CD14-positive monocyte (primary cell): ENCODE data around the gene AVPR2. TPM values are rescaled to one million over a fixed set of nuclear protein-coding genes. Genes with fewer than 3 reads are reported as not detected.

ENCODE experiments used
- DNase-seq, 3 donors: peaks; one replicate each; pipeline ENCODE4 v3.0.0-alpha.2; 2011 to 2022
- H2AFZ ChIP-seq: 2 replicates; pipeline ENCODE4 v1.6.0; 2012; ENCODE audit warnings: mild to moderate bottlenecking, low read depth, low read length, inconsistent platforms; ENCODE audit not compliant: insufficient read depth, poor library complexity, severe bottlenecking
- H3K27ac ChIP-seq, 2 donors: 1 replicate in 1 of 2; 2 replicates in 1 of 2; pipeline ENCODE4 v1.5.1; 2012 to 2013; ENCODE audit warnings: low read length in 2 of 2, control low read depth in 1 of 2, inconsistent platforms in 1 of 2, low read depth in 1 of 2, mild to moderate bottlenecking in 1 of 2
- H3K27me3 ChIP-seq, 2 donors: one replicate each; pipeline versions ENCODE4 v1.6.0 to v1.6.1; 2011 to 2013; ENCODE audit warnings: low read length in 2 of 2; ENCODE audit not compliant: control insufficient read depth in 2 of 2, insufficient read depth in 2 of 2
- H3K36me3 ChIP-seq, 2 donors: replicated peaks in 1 of 2; 1 replicate in 1 of 2; 2 replicates in 1 of 2; pipeline versions ENCODE4 v1.5.1 to v1.6.1; 2012 to 2013; ENCODE audit warnings: low read length in 2 of 2, control low read depth in 1 of 2, inconsistent platforms in 1 of 2, mild to moderate bottlenecking in 1 of 2; ENCODE audit not compliant: insufficient read depth in 2 of 2, control insufficient read depth in 1 of 2
- H3K4me1 ChIP-seq, 2 donors: 1 replicate in 1 of 2; 2 replicates in 1 of 2; pipeline versions ENCODE4 v1.5.1 to v1.6.1; 2012 to 2013; ENCODE audit warnings: low read length in 2 of 2, control low read depth in 1 of 2, inconsistent platforms in 1 of 2, mild to moderate bottlenecking in 1 of 2, moderate library complexity in 1 of 2; ENCODE audit not compliant: insufficient read depth in 2 of 2, control insufficient read depth in 1 of 2
- H3K4me2 ChIP-seq: replicated peaks from 2 replicates; pipeline ENCODE3; 2012; ENCODE audit warnings: low read length, moderate library complexity, mild to moderate bottlenecking; ENCODE audit not compliant: poor library complexity, severe bottlenecking; ENCODE audit errors: extremely low read depth
- H3K4me3 ChIP-seq, 3 experiments: fragments of 200-600 bp in 1 of 3; sonication (generic) in 1 of 3; replicated peaks in 1 of 3; 1 replicate in 2 of 3; 2 replicates in 1 of 3; pipeline ENCODE4 v1.5.1; 2011 to 2013; ENCODE audit warnings: low read length in 3 of 3, mild to moderate bottlenecking in 3 of 3, control low read depth in 2 of 3, low read depth in 2 of 3, inconsistent platforms in 1 of 3, moderate library complexity in 1 of 3
- H3K79me2 ChIP-seq: 2 replicates; pipeline ENCODE4 v1.6.0; 2012; ENCODE audit warnings: mild to moderate bottlenecking, control low read depth, inconsistent platforms, low read length, moderate library complexity; ENCODE audit not compliant: insufficient read depth
- H3K9ac ChIP-seq: 2 replicates; pipeline ENCODE4 v1.6.0; 2017; ENCODE audit warnings: low read length, mild to moderate bottlenecking; ENCODE audit not compliant: insufficient read depth, poor library complexity, severe bottlenecking
- H3K9me3 ChIP-seq, 2 donors: replicated peaks in 1 of 2; 1 replicate in 1 of 2; 2 replicates in 1 of 2; pipeline versions ENCODE4 v1.5.1 to v1.6.1; 2012 to 2013; ENCODE audit warnings: low read length in 2 of 2, control low read depth in 1 of 2; ENCODE audit not compliant: control insufficient read depth in 1 of 2, insufficient read depth in 1 of 2
- H4K20me1 ChIP-seq: 2 replicates; pipeline ENCODE4 v1.6.0; 2012; ENCODE audit warnings: mild to moderate bottlenecking, low read length, control low read depth, moderate library complexity; ENCODE audit not compliant: insufficient read depth
- H3K27ac Mint-ChIP-seq, 7 donors: one replicate each; pipeline ENCODE4 v1.8.0; 2020; ENCODE audit warnings: mild to moderate bottlenecking in 7 of 7, mixed read lengths in 7 of 7, moderate library complexity in 6 of 7, inconsistent platforms in 2 of 7
- H3K27me3 Mint-ChIP-seq, 3 donors: one replicate each; pipeline ENCODE4 v1.8.0; 2021 to 2022; ENCODE audit warnings: low read depth in 3 of 3, mild to moderate bottlenecking in 3 of 3, mixed read lengths in 3 of 3, moderate library complexity in 3 of 3, inconsistent platforms in 1 of 3
- H3K36me3 Mint-ChIP-seq, 2 donors: one replicate each; pipeline ENCODE4 v1.8.0; 2020; ENCODE audit warnings: mixed read lengths in 2 of 2, inconsistent platforms in 1 of 2, mild to moderate bottlenecking in 1 of 2
- H3K4me1 Mint-ChIP-seq: one replicate; pipeline ENCODE4 v1.8.0; 2020; ENCODE audit warnings: mild to moderate bottlenecking, mixed read lengths
- H3K4me3 Mint-ChIP-seq, 2 donors: one replicate each; pipeline ENCODE4 v1.8.0; 2020; ENCODE audit warnings: mild to moderate bottlenecking in 2 of 2, mixed read lengths in 2 of 2, moderate library complexity in 1 of 2
- H3K9me3 Mint-ChIP-seq, 7 donors: one replicate each; pipeline ENCODE4 v1.8.0; 2020 to 2022; ENCODE audit warnings: mixed read lengths in 7 of 7, mild to moderate bottlenecking in 6 of 7, moderate library complexity in 6 of 7, inconsistent platforms in 2 of 7
- CTCF ChIP-seq: fragments of 200-600 bp; IDR thresholded peaks from one replicate; pipeline ENCODE4 v1.8.0; 2022; ENCODE audit warnings: antibody characterized with exemption, mild to moderate bottlenecking
- WGBS: methylation state at CpG from one replicate; pipeline ENCODE4 v1.1.5; 2013; ENCODE audit warnings: missing lambda C conversion rate; ENCODE audit not compliant: insufficient coverage; 5-methylcytosine and 5-hydroxymethylcytosine counted together
- intact Hi-C, 2 donors: fragments of 100-400 bp; cut with micrococcal nuclease; formaldehyde crosslinking; loops; one replicate each; pipeline versions ENCODE4 v1.15.0 to v1.15.1; 2023
- polyA plus RNA-seq, 3 donors: library from polyadenylated mRNA; depleted of rRNA in 1 of 3; unstranded in 2 of 3; stranded (reverse) in 1 of 3; fragments of 300-500 nt in 2 of 3; fragments of >200 nt in 1 of 3; fragmentation: Illumina TruSeq in 2 of 3; gene quantifications; 1 replicate in 2 of 3; 2 replicates in 1 of 3; pipeline ENCODE4 v1.2.3, GENCODE V29; 2012 to 2021

The AVPR2 gene
- polyA plus RNA-seq, 3 donors = 0.14 to 0.27 TPM; not detected in 1

GRCh38 chrX:153881281-153881680 lies 23.2 kb upstream of the AVPR2 start:
- H2AFZ ChIP-seq = no peak overlapping the region
- no peak overlapping the region for H3K9ac ChIP-seq
- no peak overlapping the region for H3K27ac Mint-ChIP-seq
- H3K4me1 ChIP-seq = peaks cover 5 to 8% of the 10 kb centered on the region in 2 donors
- WGBS = 100% methylated on average over 1 of the region's 7 CpGs
- H3K27me3 Mint-ChIP-seq = peaks cover 46 to 81% (median 71%) of the 10 kb centered on the region in 3 donors
- H3K36me3 Mint-ChIP-seq = no peaks in the 10 kb centered on the region
- H3K27me3 ChIP-seq = peaks cover 22 to 54% of the 10 kb centered on the region in 2 donors
- no peak overlapping the region for H3K27ac ChIP-seq
- H3K4me2 ChIP-seq = no peak overlapping the region
- peaks cover 0 to 9% (median 2%) of the 10 kb centered on the region in 7 donors for H3K9me3 Mint-ChIP-seq
- H3K36me3 ChIP-seq = no peaks in the 10 kb centered on the region
- intact Hi-C loops = no loop called here
- peaks cover 0 to 10% of the 10 kb centered on the region in 2 donors for H3K9me3 ChIP-seq
- H4K20me1 ChIP-seq = peaks cover 3% of the 10 kb centered on the region
- no peak overlapping the region for H3K4me3 Mint-ChIP-seq
- peaks cover 4% of the 10 kb centered on the region for H3K4me1 Mint-ChIP-seq
- H3K4me3 ChIP-seq = no peak overlapping the region
- no peak for TF ChIP-seq CTCF
- no peaks in the 10 kb centered on the region for H3K79me2 ChIP-seq
- no peak for DNase-seq

GRCh38 chrX:153882086-153882498 lies 22.4 kb upstream of the AVPR2 start:
- no peaks in the 10 kb centered on the region for H3K79me2 ChIP-seq
- Mint-ChIP-seq H3K4me1 (peaks cover 4% of the 10 kb centered on the region), H3K4me3 (no peak overlapping the region), H3K36me3 (no peaks in the 10 kb centered on the region), H3K27me3 (peaks cover 47 to 86% (median 76%) of the 10 kb centered on the region in 3 donors), H3K9me3 (peaks cover 0 to 9% (median 2%) of the 10 kb centered on the region in 7 donors), H3K27ac (no peak overlapping the region)
- peaks cover 0 to 15% of the 10 kb centered on the region in 2 donors for H3K9me3 ChIP-seq
- peaks cover 5 to 8% of the 10 kb centered on the region in 2 donors for H3K4me1 ChIP-seq
- 88% methylated on average over 1 of the region's 8 CpGs for WGBS
- no peak for TF ChIP-seq CTCF
- H3K36me3 ChIP-seq = no peaks in the 10 kb centered on the region
- peaks cover 3% of the 10 kb centered on the region for H4K20me1 ChIP-seq
- no peak overlapping the region for H3K4me3 ChIP-seq
- DNase-seq = no peak
- intact Hi-C loops = no loop called here
- H3K9ac ChIP-seq = no peak overlapping the region
- no peak overlapping the region for H2AFZ ChIP-seq
- H3K27me3 ChIP-seq = peaks cover 26 to 62% of the 10 kb centered on the region in 2 donors
- no peak overlapping the region for H3K27ac ChIP-seq
- no peak overlapping the region for H3K4me2 ChIP-seq
